ENCODE data around the gene DNAH14.
"Not testable (repeated sequence)": the region's sequence is repeated elsewhere in the genome, so short reads cannot be mapped to it uniquely, and the experiment has no call there.

The DNAH14 gene

DNA sequence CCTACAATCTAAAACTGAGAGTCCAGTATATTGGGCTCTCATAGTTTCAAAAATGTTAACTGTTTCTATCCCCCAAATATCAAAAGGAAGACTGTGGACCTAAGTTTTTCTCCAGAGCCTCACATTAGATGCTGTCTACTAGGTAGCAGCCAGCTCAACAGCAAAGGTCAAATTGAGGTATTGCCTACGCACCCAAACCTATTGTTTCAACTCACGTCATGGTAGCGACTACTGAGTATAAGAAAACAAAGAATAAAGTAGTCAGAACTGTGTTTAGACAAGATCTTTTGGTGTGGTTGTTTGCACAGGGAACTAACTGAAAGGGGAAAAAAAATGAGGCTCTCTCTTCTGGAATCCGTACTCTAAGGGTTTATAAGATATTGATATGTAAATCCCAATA is 325.2 kb downstream of the DNAH14 start:
- no peak for DNase-seq (ENCODE audit: low spot score)

DNA sequence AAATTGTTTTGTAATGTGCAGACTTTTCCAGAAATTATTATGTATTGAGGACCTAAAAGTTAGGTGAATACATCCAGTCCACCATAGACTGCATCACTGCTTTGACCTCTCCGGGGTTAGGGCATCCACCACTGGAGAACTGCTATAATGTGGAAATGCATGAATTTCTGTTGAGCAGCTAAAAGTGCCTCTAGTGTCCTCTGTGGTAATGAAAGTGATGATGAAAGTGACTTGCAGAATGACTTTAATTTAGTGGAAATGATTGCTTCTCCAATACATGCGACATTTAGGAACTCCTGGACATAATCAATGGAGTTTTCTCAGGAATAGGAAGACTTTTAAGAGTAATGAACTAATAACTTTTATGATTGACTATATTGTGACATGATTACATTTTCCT is 327.6 kb downstream of the DNAH14 start:
- DNase-seq (ENCODE audit: low spot score): no peak

DNA sequence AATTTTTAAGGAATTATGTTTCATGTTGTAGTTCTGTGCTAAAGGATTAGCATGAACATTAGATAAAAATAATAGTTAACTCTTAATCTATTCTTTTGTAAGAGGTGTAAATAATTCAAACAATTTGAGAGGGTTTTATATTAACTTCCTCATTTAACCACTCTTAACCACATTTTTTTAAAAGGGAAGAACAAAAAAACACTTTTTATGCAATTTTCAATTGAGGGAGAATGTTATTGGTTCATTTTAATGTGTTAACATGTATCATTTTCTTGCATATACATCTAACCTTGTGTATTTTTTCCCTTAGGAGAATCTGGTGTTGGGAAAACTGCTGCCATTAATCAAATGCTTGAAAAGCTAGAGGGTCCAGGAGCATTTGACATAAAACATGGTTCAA is 329.3 kb downstream of the DNAH14 start:
- no peak for DNase-seq (ENCODE audit: low spot score)

DNA sequence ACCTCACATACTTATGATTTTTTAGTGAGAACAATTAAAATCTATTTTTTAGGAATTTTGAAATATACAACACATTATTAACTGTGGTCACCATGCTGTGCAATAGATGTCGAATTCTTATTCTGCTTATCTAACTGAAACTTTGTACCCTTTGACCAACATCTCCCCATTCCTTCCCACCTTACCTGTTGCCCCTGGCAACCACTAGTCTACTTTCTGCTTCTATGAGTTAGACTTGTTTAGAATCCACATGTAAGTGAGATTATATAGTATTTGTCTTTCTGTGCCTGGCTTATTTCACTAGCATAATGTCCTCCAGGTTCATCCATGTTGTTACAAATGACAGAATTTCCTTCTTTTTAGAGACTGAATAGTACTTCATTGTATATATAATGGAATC is 330.1 kb downstream of the DNAH14 start:
- no peak for DNase-seq (ENCODE audit: low spot score)

- no peak for DNase-seq (ENCODE audit: low spot score)
These were observed 330.8 kb downstream of the DNAH14 start for GRCh38 chr1:225260319-225260718.

DNA sequence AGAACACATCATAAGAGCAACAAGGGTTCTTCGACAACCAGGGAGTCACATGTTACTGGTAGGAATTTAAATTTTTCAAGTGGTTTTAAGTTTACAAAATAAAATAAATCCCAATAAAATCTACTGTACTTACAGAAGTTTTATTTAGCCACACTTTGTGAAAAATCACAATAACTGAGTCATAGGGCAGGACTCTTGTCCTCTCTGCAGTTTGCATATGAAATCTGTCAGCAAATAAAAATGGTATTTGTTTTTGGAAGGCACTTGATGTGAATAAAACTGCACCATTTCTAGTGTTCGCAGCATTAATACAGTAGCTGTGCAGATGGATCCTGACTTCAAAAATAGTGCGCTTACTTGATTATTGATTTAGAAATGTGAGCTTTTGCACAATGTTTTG is 348.0 kb downstream of the DNAH14 start:
- DNase-seq (ENCODE audit: low spot score): no peak

GRCh38 chr1:225280563-225280962 is 351.1 kb downstream of the DNAH14 start:
- DNase-seq (ENCODE audit: low spot score): no peak

DNA sequence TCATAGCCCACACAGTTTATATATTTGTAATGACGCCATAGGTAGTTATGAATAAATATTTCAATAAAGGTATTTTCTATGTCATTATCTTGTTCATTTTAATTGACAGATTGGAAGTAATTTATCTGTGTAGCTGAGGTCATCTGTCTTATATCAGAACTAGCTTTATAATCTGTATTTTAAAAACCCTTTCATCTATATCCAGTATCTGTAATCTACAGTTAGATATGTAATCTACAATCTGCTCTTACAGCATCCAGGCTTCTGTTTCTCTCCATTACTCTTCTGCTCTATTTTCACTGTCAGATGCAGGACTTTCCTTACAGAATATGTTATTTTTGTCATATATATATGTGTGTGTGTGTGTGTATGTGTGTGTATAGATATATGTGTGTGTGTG is 360.8 kb downstream of the DNAH14 start:
- DNase-seq (ENCODE audit: low spot score): no peak

- no peak for DNase-seq (ENCODE audit: low spot score)
These were observed 370.1 kb downstream of the DNAH14 start for GRCh38 chr1:225299624-225300023.

GRCh38 chr1:225300381-225300780 is 370.9 kb downstream of the DNAH14 start:
- no peak for DNase-seq (ENCODE audit: low spot score)

DNA sequence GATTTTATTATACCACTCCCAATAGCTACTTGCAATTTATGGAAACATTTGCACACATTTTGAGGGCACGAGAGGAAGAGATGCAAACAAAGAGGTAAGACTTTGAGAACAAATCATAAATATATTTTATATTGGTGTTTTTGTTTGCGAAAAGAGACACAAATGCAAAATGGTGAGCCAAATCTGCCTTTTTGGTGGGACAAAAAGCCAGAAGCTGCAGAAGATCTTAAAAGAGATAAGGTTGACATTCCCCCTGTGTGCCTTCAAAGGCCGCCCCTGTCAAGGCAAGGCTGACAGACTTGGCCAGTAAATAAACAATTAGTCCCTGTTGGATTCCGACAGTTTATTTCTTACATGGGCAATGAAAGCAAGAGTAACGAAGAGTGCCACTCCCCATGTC is 375.5 kb downstream of the DNAH14 start:
- no peak for DNase-seq (ENCODE audit: low spot score)

DNA sequence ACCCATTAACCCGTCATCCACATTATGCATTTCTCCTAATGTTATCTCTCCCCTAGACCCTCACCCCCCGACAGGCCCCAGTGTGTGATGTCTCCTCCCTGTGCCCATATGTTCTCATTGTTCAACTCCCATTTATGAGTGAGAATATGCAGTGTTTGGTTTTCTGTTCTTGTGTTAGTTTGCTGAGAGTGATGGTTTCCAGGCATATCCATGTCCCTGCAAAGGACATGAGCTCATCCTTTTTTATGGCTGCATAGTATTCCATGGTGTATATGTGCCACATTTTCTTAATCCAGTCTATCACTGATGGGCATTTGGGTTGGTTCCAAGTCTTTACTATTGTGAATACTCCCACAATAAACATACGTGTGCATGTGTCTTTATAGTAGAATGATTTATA is 381.1 kb downstream of the DNAH14 start:
- DNase-seq (ENCODE audit: low spot score): not testable (repeated sequence)

DNA sequence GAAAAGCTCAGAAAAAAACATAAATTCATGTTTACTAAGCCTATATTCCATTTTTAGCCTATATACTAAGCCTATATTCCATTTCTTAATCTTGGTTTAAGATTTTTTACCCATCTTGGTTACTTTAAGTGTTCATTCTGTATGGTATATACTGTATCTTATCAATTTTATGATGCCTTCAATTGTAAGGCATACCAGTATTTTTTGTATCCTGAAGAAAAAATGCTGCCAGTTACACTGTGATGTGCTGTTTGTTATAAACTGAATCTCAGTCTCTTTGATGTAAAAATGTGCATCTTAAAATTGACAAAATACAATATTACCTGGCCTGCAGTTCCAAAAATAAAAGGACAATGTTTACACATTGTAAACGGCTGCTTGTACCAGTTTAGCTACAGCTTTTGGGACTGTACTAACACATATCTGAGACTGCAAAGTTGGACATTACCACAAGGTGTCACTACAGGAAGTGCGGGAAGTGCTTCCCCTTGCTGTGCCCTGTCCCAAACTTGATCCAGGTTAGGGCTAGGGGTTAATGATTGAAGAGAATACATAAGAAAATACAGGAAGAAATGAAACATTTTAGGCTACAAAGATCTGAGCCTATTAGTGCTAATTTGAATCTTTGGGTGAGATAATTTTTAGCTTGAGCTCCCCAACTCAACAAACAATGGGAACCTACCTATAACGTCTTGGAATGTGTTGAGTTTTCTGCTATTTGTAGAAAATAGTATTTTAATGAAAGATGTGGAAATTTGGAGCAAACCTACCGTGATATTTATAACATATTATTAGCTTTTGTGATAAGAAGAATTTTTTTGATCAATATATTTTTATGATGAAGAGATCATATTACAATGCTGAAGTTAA is 389.5 kb downstream of the DNAH14 start:
- peak; percentile 25 for DNase-seq (ENCODE audit: low spot score)

GRCh38 chr1:225319871-225320270 is 390.4 kb downstream of the DNAH14 start:
- no peak for DNase-seq (ENCODE audit: low spot score)

GRCh38 chr1:225321784-225322183 is 392.3 kb downstream of the DNAH14 start:
- no peak for DNase-seq (ENCODE audit: low spot score)

GRCh38 chr1:225329041-225329440 is 399.6 kb downstream of the DNAH14 start:
- DNase-seq (ENCODE audit: low spot score): no peak

- not testable (repeated sequence) for DNase-seq (ENCODE audit: low spot score)
These were observed 400.5 kb downstream of the DNAH14 start for GRCh38 chr1:225329996-225330395.

DNA sequence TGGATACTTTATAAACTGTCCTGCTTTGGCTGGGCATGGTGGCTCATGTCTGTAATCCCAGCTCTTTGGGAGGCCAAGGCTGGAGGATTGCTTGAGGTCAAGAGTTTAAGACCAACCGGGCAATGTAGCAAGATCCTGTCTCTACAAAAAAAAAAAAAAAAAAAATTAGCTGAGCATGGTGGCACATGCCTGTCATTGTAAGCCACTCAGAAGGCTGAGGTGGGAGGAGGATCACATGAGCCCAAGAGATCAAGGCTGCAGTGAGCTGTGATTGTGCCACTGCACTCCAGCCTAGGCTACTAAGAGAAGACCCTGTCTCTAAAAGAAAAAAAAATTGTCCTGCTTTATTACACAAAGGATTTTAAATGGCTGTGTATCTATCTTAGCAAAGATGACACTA is 403.2 kb downstream of the DNAH14 start:
- DNase-seq (ENCODE audit: low spot score): no peak

DNA sequence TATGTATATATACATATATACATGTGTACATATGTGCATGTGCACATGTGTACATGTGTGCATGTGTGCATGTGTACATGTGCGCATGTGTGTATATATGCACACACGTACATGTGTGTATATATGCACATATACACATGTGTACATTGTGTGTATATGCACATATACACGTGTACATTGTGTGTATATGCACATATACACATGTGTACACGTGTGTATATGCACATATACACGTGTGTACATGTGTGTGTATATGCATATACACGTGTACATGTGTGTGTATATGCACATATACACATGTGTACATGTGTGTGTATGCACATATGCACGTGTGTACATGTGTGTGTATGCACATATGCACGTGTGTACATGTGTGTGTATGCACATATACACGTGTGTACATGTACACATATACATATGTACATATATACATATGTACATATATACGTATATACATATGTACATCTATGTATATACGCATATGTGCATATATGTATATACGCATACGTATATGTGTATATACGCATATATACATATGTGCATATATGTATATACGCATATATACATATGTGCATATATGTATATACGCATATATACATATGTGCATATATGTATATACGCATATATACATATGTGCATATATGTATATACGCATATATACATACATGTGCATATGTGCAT is 405.8 kb downstream of the DNAH14 start:
- DNase-seq (ENCODE audit: low spot score): not testable (repeated sequence)

- DNase-seq (ENCODE audit: low spot score): no peak
These were observed 409.1 kb downstream of the DNAH14 start for GRCh38 chr1:225338545-225338944.

DNA sequence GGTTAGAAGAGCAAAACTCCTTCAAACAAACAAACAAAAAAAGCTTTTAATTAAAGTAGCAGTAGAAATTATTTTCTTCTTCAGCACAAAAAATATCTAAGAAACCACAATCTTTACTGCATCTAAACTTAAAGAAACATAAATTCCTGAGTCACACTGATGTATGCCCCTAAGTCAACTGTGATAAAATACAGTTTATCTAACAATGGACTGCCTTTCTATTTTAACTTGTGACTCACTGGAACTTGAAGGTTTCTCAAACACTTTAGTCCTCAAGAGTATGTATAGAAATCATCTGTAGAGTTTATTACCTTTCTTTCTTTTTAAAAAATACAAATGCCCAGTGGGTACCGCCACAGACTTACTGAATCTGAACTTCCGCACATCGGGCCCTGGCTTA is 412.2 kb downstream of the DNAH14 start:
- DNase-seq (ENCODE audit: low spot score): no peak

DNA sequence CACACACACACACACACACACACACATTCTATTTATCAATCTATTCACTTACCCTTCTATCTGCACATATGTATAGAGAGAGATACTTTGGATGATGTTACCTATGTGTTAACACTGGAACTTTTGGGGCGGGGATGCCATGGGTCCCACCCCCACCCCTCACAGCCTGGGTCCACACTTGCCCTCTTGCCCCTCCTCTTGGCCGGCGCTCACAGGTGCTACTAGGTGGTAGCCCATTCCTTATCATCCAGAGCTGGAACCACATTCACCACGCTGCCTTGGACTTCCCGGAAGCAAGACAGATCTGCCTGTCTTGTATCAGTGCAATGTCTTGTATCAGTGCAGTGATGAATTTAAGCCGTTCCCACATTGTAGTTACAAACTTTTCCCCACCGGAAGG is 413.2 kb downstream of the DNAH14 start:
- DNase-seq (ENCODE audit: low spot score): no peak

DNA sequence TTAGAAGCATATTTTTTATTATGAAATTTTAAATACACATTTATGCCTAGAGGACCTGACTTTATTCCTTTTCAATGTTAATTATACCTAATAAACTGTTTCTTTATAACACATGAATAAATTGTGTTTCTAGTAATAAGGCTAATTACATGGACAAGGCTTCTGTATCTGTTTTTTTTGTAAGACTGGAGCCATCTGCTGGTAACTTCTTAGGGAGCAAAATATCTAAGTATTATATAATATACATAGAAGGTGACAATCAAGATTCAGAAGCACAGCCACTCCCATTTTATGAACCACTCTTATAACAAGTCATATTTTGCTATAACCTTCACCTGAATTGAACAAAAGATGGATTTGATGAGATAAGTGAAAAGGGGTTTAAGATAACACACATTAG is 414.1 kb downstream of the DNAH14 start:
- DNase-seq (ENCODE audit: low spot score): no peak

Data from Ammon's horn (tissue), 1 donor.